Keratinocyte (primary cell): ENCODE data around the gene KRTAP10-7. TPM values are rescaled to one million over a fixed set of nuclear protein-coding genes. Genes with fewer than 3 reads are reported as not detected.

ENCODE experiments used
- DNase-seq: peaks from one replicate; pipeline ENCODE4 v3.0.0-alpha.2; 2011; ENCODE audit warnings: low read depth, missing footprints, low spot score
- FAIRE-seq: peaks from 2 replicates; lab custom pipeline; 2011; peaks lifted over from hg19 to GRCh38; lab: Jason Lieb, UNC
- H2AFZ ChIP-seq: 2 replicates; pipeline ENCODE4 v1.6.0; 2012; ENCODE audit warnings: low read length, control low read depth, inconsistent platforms; ENCODE audit not compliant: control insufficient read depth
- H3K27ac ChIP-seq: 2 replicates; pipeline ENCODE4 v1.5.1; 2011; ENCODE audit warnings: low read length; ENCODE audit not compliant: control insufficient read depth, insufficient read depth
- H3K27me3 ChIP-seq: 3 replicates; pipeline ENCODE4 v1.6.0; 2011; ENCODE audit warnings: low read length; ENCODE audit not compliant: control insufficient read depth, insufficient read depth; ENCODE audit errors: extremely low read depth
- H3K36me3 ChIP-seq, 2 experiments: 2 replicates in 1 of 2; 3 replicates in 1 of 2; pipeline ENCODE4 v1.5.1; 2011; ENCODE audit warnings: low read length in 2 of 2, mild to moderate bottlenecking in 1 of 2; ENCODE audit not compliant: control insufficient read depth in 2 of 2, insufficient read depth in 2 of 2; ENCODE audit errors: extremely low read depth in 1 of 2
- H3K4me1 ChIP-seq: 3 replicates; pipeline ENCODE4 v1.5.1; 2011; ENCODE audit warnings: low read length; ENCODE audit not compliant: control insufficient read depth, insufficient read depth; ENCODE audit errors: extremely low read depth
- H3K4me2 ChIP-seq: 3 replicates; pipeline ENCODE4 v1.6.0; 2011; ENCODE audit warnings: low read depth, low read length; ENCODE audit not compliant: control insufficient read depth, insufficient read depth; ENCODE audit errors: extremely low read depth
- H3K4me3 ChIP-seq, 3 experiments: fragments of 200-600 bp in 1 of 3; sonication (generic) in 1 of 3; 2 replicates in 2 of 3; 3 replicates in 1 of 3; pipeline ENCODE4 v1.5.1; 2011 to 2016; ENCODE audit warnings: low read length in 3 of 3, mild to moderate bottlenecking in 3 of 3, control low read depth in 2 of 3, inconsistent platforms in 1 of 3, low read depth in 1 of 3, mixed read lengths in 1 of 3, mixed run types in 1 of 3, moderate library complexity in 1 of 3; ENCODE audit not compliant: control insufficient read depth in 2 of 3, insufficient read depth in 2 of 3; ENCODE audit errors: extremely low read depth in 1 of 3
- H3K79me2 ChIP-seq: 2 replicates; pipeline ENCODE4 v1.6.0; 2012; ENCODE audit warnings: low read length; ENCODE audit not compliant: control insufficient read depth, insufficient read depth
- H3K9ac ChIP-seq: 3 replicates; pipeline ENCODE4 v1.6.0; 2011; ENCODE audit warnings: low read length; ENCODE audit not compliant: control insufficient read depth, insufficient read depth; ENCODE audit errors: extremely low read depth
- H3K9me1 ChIP-seq: 3 replicates; pipeline ENCODE4 v1.6.0; 2011; ENCODE audit warnings: low read length; ENCODE audit not compliant: control insufficient read depth, insufficient read depth; ENCODE audit errors: extremely low read depth
- H3K9me3 ChIP-seq: 2 replicates; pipeline ENCODE4 v1.5.1; 2012; ENCODE audit warnings: low read depth, low read length; ENCODE audit not compliant: control insufficient read depth
- H4K20me1 ChIP-seq: 3 replicates; pipeline ENCODE4 v1.6.0; 2011; ENCODE audit warnings: low read length; ENCODE audit not compliant: control insufficient read depth, insufficient read depth; ENCODE audit errors: extremely low read depth
- CTCF ChIP-seq, 3 experiments: IDR thresholded peaks in 1 of 3; conservative IDR thresholded peaks in 1 of 3; optimal IDR thresholded peaks in 1 of 3; 2 replicates in 2 of 3; 3 replicates in 1 of 3; pipeline versions ENCODE3 to v1.5.1; 2011; ENCODE audit warnings: low read length in 3 of 3, mild to moderate bottlenecking in 3 of 3, moderate library complexity in 2 of 3, control low read depth in 1 of 3, inconsistent platforms in 1 of 3; ENCODE audit not compliant: insufficient read depth in 2 of 3; ENCODE audit errors: extremely low read depth in 1 of 3
- EZH2 ChIP-seq: IDR thresholded peaks from one replicate; pipeline ENCODE4 v1.6.1; 2012; ENCODE audit warnings: inconsistent platforms, mild to moderate bottlenecking, low read length, moderate library complexity
- dilution Hi-C: fragments of 300-500 bp; cut with MboI; formaldehyde crosslinking; loops from one replicate; pipeline ENCODE4 v1.7.0; 2020; ENCODE audit warnings: low sequenced_read_pairs; ENCODE audit not compliant: extremely low pct_ligation_motif_present
- polyA plus RNA-seq, 5 experiments: library from polyadenylated mRNA; depleted of rRNA in 3 of 5; stranded (reverse) in 3 of 5; stranded (forward) in 1 of 5; unstranded in 1 of 5; fragments of >200 nt; gene quantifications; 1 replicate in 1 of 5; 2 replicates in 3 of 5; 3 replicates in 1 of 5; pipeline versions ENCODE4 v1.2.1 to v1.2.3, GENCODE V29; 2011 to 2012; ENCODE audit warnings: missing spikeins in 2 of 5, low read depth in 1 of 5, low replicate concordance in 1 of 5

KRTAP10-7 gene
- polyA plus RNA-seq, 1 donor (not counting 4 experiments of a cell fraction or from before 2014, with no cell fraction given): not detected

DNA sequence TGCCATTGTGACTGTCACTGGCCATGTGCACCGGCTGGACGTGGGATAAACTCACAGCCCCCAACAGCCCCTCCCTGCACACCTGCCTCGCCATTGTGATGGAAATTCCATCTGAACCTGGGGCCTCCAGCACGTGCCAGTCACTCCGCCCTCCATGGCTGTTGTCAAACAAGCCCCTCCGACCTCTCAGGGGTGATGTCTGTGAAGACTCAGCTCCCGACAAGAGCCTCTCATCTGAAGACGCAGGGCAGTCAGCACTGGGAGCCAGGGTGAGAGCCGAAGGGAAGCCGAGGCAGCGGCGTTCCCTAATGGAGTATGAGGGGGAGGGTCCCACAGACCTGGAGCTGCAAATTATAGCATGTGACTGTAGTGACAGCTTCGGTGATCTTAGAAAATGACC lies 47.7 kb upstream of the KRTAP10-7 start:
- no peaks in the 10 kb centered on the region for H3K9me1 ChIP-seq
- dilution Hi-C loops: no loop called here
- no peak for DNase-seq
- H3K27ac ChIP-seq: no peak overlapping the region
- no peak for TF ChIP-seq CTCF (optimal IDR thresholded peaks at IDR 0.05 in 1 of 3, IDR thresholded peaks at IDR 0.05 in 1 of 3, conservative IDR thresholded peaks at IDR 0.05 in 1 of 3; ENCODE audit: extremely low read depth in 1 of 3, insufficient read depth in 2 of 3, low read length in 3 of 3)
- no peak for TF ChIP-seq EZH2
- H3K9me3 ChIP-seq: no peaks in the 10 kb centered on the region
- H3K36me3 ChIP-seq: no peaks in the 10 kb centered on the region
- H4K20me1 ChIP-seq: no peaks in the 10 kb centered on the region
- no peak overlapping the region for H2AFZ ChIP-seq
- no peak for FAIRE-seq
- H3K9ac ChIP-seq: no peak overlapping the region
- peaks cover 22% of the 10 kb centered on the region for H3K4me1 ChIP-seq
- no peaks in the 10 kb centered on the region for H3K79me2 ChIP-seq
- H3K4me3 ChIP-seq: no peak overlapping the region
- H3K4me2 ChIP-seq: no peak overlapping the region
- peaks cover 4% of the 10 kb centered on the region for H3K27me3 ChIP-seq

DNA sequence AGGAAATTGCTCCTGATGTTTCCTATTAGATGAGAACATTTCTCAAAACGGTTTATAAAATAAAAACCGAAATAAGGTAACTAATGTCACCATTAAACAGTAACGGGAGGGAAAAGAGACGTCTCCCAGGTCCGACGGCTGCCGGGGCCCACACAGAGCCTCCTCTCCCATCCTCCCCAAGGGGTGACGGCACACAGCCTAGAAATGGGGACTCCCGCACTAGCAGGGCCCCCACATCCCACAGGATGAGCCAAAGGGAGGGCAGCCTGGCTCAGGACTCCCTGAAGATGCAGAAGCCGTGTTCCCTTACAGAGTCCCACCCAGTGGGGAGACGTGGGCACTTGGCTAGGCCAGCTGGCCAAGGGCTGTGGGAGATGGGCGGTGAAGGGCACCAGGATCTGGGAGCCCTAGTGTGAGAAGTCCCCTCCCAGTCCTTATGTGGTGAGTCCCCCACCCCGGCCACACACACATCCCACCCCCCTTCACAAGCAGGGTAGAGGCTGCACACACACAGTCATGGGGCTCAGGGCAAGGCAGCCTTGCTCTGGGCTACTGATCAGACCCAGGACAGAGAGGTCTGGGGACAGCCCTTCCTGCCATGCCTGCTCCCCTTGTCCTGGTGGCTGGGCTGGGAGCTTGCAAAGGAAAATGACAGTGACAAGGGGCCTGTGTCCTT lies 45.1 kb upstream of the KRTAP10-7 start:
- H3K9me1 ChIP-seq: no peaks in the 10 kb centered on the region
- H3K36me3 ChIP-seq: no peaks in the 10 kb centered on the region
- no peaks in the 10 kb centered on the region for H4K20me1 ChIP-seq
- no peak overlapping the region for H3K4me2 ChIP-seq
- peaks cover 7% of the 10 kb centered on the region for H3K27me3 ChIP-seq
- no peak overlapping the region for H2AFZ ChIP-seq
- peaks cover 6% of the 10 kb centered on the region for H3K4me1 ChIP-seq
- H3K4me3 ChIP-seq: no peak overlapping the region
- H3K9ac ChIP-seq: no peak overlapping the region
- DNase-seq (no peak), FAIRE-seq (no peak)
- H3K9me3 ChIP-seq: no peaks in the 10 kb centered on the region
- H3K79me2 ChIP-seq: no peaks in the 10 kb centered on the region
- dilution Hi-C loops: no loop called here
- no peak overlapping the region for H3K27ac ChIP-seq
- no peak for TF ChIP-seq CTCF (optimal IDR thresholded peaks at IDR 0.05 in 1 of 3, IDR thresholded peaks at IDR 0.05 in 1 of 3, conservative IDR thresholded peaks at IDR 0.05 in 1 of 3; ENCODE audit: extremely low read depth in 1 of 3, insufficient read depth in 2 of 3, low read length in 3 of 3)
- TF ChIP-seq EZH2: no peak
